GM12865 (cell line): ENCODE results near the gene ANO7.

ENCODE experiments used
- DNase-seq: peaks from one replicate; pipeline ENCODE4 v3.0.0; 2010; ENCODE audit warnings: low read depth
- H3K4me3 ChIP-seq: 2 replicates; pipeline ENCODE4 v1.5.1; 2011; ENCODE audit warnings: mild to moderate bottlenecking, low read depth, low read length, control low read depth
- TF ChIP-seq, protein P1 (sequence below): IDR thresholded peaks from 2 replicates; pipeline ENCODE4 v1.5.1; 2011; ENCODE audit warnings: low read length, control low read depth, low read depth, inconsistent platforms; ENCODE audit not compliant: insufficient read depth; ENCODE audit errors: missing control alignments

Gene ANO7

DNA sequence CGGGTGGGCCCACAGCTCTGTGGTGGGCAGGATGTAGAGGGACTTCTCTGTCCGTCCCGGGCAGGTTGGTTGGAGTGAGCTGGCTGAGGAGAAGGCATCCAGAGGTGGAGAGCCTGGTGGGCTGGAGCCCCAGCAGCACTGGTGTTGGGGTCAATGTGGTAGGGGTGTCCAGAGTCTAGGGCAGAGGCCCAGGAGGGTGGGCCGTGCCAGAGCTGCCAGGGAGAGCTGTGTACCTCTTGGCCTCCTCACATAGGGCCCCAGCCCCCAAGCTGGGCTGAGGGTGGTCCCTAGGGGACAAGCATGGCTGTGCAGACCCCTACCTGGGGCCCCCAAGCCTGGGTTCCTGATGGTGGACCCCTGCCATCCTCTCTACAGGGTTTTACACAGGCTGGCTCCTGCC lies 16.0 kb downstream of the ANO7 start:
- TF ChIP-seq, protein P1, sequence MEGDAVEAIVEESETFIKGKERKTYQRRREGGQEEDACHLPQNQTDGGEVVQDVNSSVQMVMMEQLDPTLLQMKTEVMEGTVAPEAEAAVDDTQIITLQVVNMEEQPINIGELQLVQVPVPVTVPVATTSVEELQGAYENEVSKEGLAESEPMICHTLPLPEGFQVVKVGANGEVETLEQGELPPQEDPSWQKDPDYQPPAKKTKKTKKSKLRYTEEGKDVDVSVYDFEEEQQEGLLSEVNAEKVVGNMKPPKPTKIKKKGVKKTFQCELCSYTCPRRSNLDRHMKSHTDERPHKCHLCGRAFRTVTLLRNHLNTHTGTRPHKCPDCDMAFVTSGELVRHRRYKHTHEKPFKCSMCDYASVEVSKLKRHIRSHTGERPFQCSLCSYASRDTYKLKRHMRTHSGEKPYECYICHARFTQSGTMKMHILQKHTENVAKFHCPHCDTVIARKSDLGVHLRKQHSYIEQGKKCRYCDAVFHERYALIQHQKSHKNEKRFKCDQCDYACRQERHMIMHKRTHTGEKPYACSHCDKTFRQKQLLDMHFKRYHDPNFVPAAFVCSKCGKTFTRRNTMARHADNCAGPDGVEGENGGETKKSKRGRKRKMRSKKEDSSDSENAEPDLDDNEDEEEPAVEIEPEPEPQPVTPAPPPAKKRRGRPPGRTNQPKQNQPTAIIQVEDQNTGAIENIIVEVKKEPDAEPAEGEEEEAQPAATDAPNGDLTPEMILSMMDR: no peak
- no peak for DNase-seq

DNA sequence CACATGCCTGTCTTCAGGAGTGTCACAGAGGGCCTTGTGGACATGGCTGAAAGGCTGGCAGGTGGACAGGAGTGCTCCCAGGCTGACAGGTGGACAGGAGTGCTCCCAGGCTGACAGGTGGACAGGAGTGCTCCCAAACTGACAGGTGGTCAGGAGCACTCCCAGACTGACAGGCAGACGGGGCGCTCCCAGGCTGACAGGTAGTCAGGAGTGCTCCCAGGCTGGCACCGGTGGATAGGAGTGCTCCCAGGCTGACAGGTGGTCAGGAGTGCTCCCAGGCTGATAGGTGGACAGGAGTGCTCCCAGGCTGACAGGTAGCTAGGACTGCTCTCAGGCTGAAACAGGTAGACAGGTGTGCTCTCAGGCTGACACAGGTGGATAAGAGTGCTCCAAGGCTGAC lies 16.6 kb downstream of the ANO7 start:
- TF ChIP-seq, protein P1: no peak
- no peak for DNase-seq
- H3K4me3 ChIP-seq: no peak overlapping the region

More for the DNA sequence above, 16.0 kb downstream of the ANO7 start:
- no peak overlapping the region for H3K4me3 ChIP-seq

DNA sequence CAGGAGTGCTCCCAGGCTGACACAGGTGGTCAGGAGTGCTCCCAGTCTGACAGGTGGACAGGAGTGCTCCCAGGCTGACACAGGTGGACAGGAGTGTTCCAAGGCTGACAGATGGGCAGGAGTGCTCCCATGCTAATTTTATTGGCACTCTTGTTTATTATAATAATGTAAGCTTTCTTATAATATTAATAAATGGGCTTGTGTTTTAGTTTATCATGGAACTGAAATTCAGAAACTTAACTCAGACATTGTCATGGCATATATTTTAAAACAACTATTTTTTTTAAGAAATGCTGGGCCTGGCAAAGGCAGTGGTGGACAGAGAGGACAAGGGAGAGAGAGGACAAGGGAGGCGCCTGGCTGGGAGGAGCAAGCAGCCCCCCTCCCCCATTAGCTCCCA lies 18.7 kb downstream of the ANO7 start:
- no peak overlapping the region for H3K4me3 ChIP-seq
- DNase-seq: no peak
- TF ChIP-seq, protein P1: no peak

DNA sequence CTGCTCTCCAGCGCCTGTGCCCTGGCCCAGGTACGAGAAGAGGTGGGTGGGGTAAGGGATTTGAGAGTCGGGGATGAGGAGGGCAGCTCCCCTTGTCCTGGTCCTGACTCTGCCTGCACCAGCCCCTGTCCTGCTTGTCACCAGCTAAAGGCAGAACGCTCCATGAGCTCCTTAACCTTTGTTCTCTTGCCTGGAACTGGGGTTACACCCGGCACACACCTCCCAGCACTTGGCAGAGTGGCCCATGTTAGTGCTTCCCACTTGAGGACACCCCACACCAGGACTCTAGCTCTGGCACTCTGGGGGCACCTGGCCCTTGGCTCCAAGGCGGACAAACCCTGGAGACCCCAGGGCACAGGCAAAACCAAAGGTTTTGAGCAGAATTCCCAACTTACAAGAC lies 19.2 kb downstream of the ANO7 start:
- TF ChIP-seq, protein P1: no peak
- H3K4me3 ChIP-seq: no peak overlapping the region
- DNase-seq: no peak

DNA sequence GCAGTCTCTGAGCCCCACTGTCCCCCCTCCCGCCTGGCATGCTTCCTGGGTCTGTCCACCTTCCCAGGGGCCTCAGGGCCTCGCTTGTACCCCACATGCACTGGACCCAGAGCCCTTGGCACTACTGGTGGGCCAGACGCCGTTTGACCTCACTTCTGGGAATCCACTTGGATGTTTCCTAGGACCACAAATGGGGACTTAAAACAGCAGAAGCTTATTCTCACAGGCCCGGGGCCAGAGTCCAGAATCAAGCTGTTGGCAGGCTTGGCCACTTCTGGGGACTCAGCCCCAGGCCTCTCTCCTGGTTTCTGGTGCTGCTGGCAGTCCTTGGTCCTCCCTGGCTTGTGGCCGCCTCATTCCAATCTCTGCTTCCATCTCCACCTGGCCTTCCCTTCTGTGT lies 19.6 kb downstream of the ANO7 start:
- DNase-seq: no peak
- TF ChIP-seq, protein P1: no peak
- no peak overlapping the region for H3K4me3 ChIP-seq

DNA sequence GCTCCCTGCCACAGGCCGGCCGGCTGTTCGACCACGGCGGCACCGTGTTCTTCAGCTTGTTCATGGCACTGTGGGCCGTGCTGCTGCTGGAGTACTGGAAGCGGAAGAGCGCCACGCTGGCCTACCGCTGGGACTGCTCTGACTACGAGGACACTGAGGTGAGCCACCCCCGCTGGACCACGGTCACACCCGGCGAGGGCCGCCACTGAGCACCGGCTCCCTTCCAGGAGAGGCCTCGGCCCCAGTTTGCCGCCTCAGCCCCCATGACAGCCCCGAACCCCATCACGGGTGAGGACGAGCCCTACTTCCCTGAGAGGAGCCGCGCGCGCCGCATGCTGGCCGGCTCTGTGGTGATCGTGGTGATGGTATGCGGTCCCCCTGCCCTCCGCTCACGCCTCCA lies 20.8 kb downstream of the ANO7 start:
- TF ChIP-seq, protein P1: no peak
- DNase-seq: no peak
- H3K4me3 ChIP-seq: no peak overlapping the region

DNA sequence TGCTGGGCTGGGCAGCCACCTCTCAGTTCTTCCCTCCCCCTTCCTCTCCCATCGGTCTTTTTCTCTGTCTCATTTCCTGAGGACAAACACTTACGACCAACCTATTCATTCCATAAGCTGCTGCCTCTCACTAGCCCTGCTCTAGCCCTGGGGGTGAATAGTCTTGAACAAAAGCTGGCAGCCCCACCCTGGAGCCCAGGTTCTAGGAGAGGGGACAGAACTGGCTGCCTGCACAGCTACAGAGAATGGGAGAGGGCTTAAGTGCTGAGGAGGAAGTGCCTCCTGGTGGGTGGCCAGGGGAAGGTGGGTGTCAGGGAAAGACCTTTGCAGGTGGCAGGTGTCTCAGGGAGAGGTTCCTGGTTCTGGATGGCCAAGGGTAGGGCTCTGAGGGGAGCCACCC lies 22.8 kb downstream of the ANO7 start:
- no peak overlapping the region for H3K4me3 ChIP-seq
- DNase-seq: no peak

More for the DNA sequence above, 22.8 kb downstream of the ANO7 start:
- TF ChIP-seq, protein P1: no peak
